HepG2 (cell line): ENCODE results near the gene MVK.

Experiments used
- GPN1 ChIP-seq: sonication (generic); formaldehyde crosslinking; IDR thresholded peaks from 2 replicates; pipeline ENCODE4 v1.5.1; 2020; ENCODE audit warnings: missing genetic modification reagents, borderline replicate concordance
- MAF1 ChIP-seq: sonication (generic); formaldehyde crosslinking; IDR thresholded peaks from 2 replicates; pipeline ENCODE4 v1.5.0; 2020; ENCODE audit warnings: missing genetic modification reagents, borderline replicate concordance
- NR3C1 ChIP-seq: sonication (generic); formaldehyde crosslinking; IDR thresholded peaks from 2 replicates; pipeline ENCODE4 v1.4.0; 2020; ENCODE audit warnings: missing genetic modification reagents
- SNRNP70 ChIP-seq: fragments of 200-400 bp; formaldehyde crosslinking; IDR thresholded peaks from 2 replicates; pipeline ENCODE4 v1.6.1; 2017; ENCODE audit warnings: mild to moderate bottlenecking, low read depth, low read length, moderate library complexity
- STAG1 ChIP-seq: sonication (generic); formaldehyde crosslinking; IDR thresholded peaks from 2 replicates; pipeline ENCODE4 v1.4.0; 2020; ENCODE audit warnings: missing genetic modification reagents
- YEATS2 ChIP-seq: sonication (generic); formaldehyde crosslinking; IDR thresholded peaks from 2 replicates; pipeline ENCODE4 v1.4.0; 2020; ENCODE audit warnings: missing genetic modification reagents, borderline replicate concordance
- ZNF225 ChIP-seq: sonication (generic); formaldehyde crosslinking; IDR thresholded peaks from 2 replicates; pipeline ENCODE4 v1.4.0; 2020; ENCODE audit warnings: mild to moderate bottlenecking, missing genetic modification reagents
- ZNF274 ChIP-seq: sonication (generic); formaldehyde crosslinking; IDR thresholded peaks from 2 replicates; pipeline ENCODE4 v1.5.1; 2020; ENCODE audit warnings: mild to moderate bottlenecking, missing genetic modification reagents
- ZNF678 ChIP-seq: sonication (generic); formaldehyde crosslinking; IDR thresholded peaks from 2 replicates; pipeline ENCODE4 v1.4.0; 2020; ENCODE audit warnings: mild to moderate bottlenecking, missing genetic modification reagents
- TF ChIP-seq, protein P1 (sequence below), 2 experiments: IDR thresholded peaks; 2 replicates each; pipeline ENCODE4 v1.6.1; 2011 to 2012; ENCODE audit warnings: low read length in 2 of 2, borderline replicate concordance in 1 of 2, low read depth in 1 of 2, mild to moderate bottlenecking in 1 of 2, moderate library complexity in 1 of 2
- TF ChIP-seq, protein P2 (sequence below): sonication (generic); formaldehyde crosslinking; IDR thresholded peaks from 2 replicates; pipeline ENCODE4 v1.8.1; 2023; ENCODE audit warnings: mild to moderate bottlenecking, inconsistent platforms, moderate library complexity, missing genetic modification reagents, borderline replicate concordance
- TF ChIP-seq, protein P3 (sequence below): sonication (generic); formaldehyde crosslinking; IDR thresholded peaks from 2 replicates; pipeline ENCODE4 v1.5.0; 2020; ENCODE audit warnings: mild to moderate bottlenecking, missing genetic modification reagents, moderate library complexity
- TF ChIP-seq, protein P4 (sequence below): sonication (generic); formaldehyde crosslinking; IDR thresholded peaks from 2 replicates; pipeline ENCODE4 v1.5.0; 2020; ENCODE audit warnings: missing genetic modification reagents
- TF ChIP-seq, protein P5 (sequence below): sonication (generic); formaldehyde crosslinking; IDR thresholded peaks from 2 replicates; pipeline ENCODE4 v1.4.0; 2020; ENCODE audit warnings: mild to moderate bottlenecking, missing genetic modification reagents

DNA sequence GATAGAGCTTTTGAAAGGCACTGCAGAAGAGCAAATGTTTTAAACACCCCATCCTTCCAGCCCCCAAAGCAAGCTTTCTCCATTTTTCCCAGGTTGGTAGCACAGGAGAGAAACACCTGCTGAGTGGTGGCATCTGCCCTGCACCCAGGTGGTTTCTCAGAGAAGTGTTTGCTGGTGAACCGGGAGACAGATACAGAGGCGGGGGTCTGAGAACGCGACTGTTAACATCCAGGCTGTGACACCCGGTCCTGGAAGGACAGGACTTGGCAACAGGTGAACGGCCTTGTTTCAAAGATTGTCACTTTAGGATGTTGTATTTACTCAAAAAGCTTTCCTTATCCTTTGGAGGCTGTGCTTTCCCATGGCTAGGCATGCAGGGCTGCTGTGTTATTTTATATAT, 18.8 kb upstream of the MVK start:
- TF ChIP-seq, protein P1, sequence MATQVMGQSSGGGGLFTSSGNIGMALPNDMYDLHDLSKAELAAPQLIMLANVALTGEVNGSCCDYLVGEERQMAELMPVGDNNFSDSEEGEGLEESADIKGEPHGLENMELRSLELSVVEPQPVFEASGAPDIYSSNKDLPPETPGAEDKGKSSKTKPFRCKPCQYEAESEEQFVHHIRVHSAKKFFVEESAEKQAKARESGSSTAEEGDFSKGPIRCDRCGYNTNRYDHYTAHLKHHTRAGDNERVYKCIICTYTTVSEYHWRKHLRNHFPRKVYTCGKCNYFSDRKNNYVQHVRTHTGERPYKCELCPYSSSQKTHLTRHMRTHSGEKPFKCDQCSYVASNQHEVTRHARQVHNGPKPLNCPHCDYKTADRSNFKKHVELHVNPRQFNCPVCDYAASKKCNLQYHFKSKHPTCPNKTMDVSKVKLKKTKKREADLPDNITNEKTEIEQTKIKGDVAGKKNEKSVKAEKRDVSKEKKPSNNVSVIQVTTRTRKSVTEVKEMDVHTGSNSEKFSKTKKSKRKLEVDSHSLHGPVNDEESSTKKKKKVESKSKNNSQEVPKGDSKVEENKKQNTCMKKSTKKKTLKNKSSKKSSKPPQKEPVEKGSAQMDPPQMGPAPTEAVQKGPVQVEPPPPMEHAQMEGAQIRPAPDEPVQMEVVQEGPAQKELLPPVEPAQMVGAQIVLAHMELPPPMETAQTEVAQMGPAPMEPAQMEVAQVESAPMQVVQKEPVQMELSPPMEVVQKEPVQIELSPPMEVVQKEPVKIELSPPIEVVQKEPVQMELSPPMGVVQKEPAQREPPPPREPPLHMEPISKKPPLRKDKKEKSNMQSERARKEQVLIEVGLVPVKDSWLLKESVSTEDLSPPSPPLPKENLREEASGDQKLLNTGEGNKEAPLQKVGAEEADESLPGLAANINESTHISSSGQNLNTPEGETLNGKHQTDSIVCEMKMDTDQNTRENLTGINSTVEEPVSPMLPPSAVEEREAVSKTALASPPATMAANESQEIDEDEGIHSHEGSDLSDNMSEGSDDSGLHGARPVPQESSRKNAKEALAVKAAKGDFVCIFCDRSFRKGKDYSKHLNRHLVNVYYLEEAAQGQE (IDR thresholded peaks at IDR 0.05; ENCODE audit: borderline replicate concordance in 1 of 2, low read depth in 1 of 2, low read length in 2 of 2), result no peak
- TF ChIP-seq, protein P2, sequence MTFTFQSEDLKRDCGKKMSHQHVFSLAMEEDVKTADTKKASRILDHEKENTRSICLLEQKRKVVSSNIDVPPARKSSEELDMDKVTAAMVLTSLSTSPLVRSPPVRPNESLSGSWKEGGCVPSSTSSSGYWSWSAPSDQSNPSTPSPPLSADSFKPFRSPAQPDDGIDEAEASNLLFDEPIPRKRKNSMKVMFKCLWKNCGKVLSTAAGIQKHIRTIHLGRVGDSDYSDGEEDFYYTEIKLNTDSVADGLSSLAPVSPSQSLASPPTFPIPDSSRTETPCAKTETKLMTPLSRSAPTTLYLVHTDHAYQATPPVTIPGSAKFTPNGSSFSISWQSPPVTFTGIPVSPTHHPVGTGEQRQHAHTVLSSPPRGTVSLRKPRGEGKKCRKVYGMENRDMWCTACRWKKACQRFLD (CRISPR knock-in tag), result no peak
- TF ChIP-seq, protein P3, sequence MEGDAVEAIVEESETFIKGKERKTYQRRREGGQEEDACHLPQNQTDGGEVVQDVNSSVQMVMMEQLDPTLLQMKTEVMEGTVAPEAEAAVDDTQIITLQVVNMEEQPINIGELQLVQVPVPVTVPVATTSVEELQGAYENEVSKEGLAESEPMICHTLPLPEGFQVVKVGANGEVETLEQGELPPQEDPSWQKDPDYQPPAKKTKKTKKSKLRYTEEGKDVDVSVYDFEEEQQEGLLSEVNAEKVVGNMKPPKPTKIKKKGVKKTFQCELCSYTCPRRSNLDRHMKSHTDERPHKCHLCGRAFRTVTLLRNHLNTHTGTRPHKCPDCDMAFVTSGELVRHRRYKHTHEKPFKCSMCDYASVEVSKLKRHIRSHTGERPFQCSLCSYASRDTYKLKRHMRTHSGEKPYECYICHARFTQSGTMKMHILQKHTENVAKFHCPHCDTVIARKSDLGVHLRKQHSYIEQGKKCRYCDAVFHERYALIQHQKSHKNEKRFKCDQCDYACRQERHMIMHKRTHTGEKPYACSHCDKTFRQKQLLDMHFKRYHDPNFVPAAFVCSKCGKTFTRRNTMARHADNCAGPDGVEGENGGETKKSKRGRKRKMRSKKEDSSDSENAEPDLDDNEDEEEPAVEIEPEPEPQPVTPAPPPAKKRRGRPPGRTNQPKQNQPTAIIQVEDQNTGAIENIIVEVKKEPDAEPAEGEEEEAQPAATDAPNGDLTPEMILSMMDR (CRISPR knock-in tag), result no peak
- TF ChIP-seq, protein P4, sequence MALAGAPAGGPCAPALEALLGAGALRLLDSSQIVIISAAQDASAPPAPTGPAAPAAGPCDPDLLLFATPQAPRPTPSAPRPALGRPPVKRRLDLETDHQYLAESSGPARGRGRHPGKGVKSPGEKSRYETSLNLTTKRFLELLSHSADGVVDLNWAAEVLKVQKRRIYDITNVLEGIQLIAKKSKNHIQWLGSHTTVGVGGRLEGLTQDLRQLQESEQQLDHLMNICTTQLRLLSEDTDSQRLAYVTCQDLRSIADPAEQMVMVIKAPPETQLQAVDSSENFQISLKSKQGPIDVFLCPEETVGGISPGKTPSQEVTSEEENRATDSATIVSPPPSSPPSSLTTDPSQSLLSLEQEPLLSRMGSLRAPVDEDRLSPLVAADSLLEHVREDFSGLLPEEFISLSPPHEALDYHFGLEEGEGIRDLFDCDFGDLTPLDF (CRISPR knock-in tag), result no peak
- TF ChIP-seq ZNF678 (CRISPR knock-in tag), result no peak
- no peak for TF ChIP-seq MAF1
- no peak for TF ChIP-seq ZNF274 (CRISPR knock-in tag)
- TF ChIP-seq, protein P5, sequence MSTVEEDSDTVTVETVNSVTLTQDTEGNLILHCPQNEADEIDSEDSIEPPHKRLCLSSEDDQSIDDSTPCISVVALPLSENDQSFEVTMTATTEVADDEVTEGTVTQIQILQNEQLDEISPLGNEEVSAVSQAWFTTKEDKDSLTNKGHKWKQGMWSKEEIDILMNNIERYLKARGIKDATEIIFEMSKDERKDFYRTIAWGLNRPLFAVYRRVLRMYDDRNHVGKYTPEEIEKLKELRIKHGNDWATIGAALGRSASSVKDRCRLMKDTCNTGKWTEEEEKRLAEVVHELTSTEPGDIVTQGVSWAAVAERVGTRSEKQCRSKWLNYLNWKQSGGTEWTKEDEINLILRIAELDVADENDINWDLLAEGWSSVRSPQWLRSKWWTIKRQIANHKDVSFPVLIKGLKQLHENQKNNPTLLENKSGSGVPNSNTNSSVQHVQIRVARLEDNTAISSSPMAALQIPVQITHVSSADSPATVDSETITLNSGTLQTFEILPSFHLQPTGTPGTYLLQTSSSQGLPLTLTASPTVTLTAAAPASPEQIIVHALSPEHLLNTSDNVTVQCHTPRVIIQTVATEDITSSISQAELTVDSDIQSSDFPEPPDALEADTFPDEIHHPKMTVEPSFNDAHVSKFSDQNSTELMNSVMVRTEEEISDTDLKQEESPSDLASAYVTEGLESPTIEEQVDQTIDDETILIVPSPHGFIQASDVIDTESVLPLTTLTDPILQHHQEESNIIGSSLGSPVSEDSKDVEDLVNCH, result no peak
- no peak for TF ChIP-seq STAG1 (CRISPR knock-in tag)
- TF ChIP-seq SNRNP70, result no peak
- TF ChIP-seq YEATS2 (CRISPR knock-in tag), result no peak
- TF ChIP-seq NR3C1, result no peak
- no peak for TF ChIP-seq ZNF225 (CRISPR knock-in tag)
- TF ChIP-seq GPN1 (CRISPR knock-in tag), result no peak
